Gastroesophageal sphincter (tissue), 4 donors: Measurements from ENCODE around the gene SERPINA3. TPM values are rescaled to one million over a fixed set of nuclear protein-coding genes. Genes with fewer than 3 reads are reported as not detected.

Experiments used
- ATAC-seq: fragments of 150-250 bp; one replicate; pipeline ENCODE4 v1.9.1; 2016; ENCODE audit warnings: mild to moderate bottlenecking, moderate library complexity
- H3K27ac ChIP-seq, 4 donors: fragments of 200-600 bp; sonication (generic) in 3 of 4; 1 replicate in 3 of 4; 2 replicates in 1 of 4; pipeline ENCODE4 v1.5.1; 2016 to 2019
- H3K27me3 ChIP-seq: fragments of 200-600 bp; sonication (generic); one replicate; pipeline ENCODE4 v1.5.1; 2019
- H3K36me3 ChIP-seq, 2 donors: fragments of 200-600 bp; sonication (generic); one replicate each; pipeline ENCODE4 v1.5.1; 2019; ENCODE audit warnings: control low read depth in 1 of 2
- H3K4me1 ChIP-seq, 3 donors: fragments of 200-600 bp; sonication (generic); 1 replicate in 2 of 3; 2 replicates in 1 of 3; pipeline ENCODE4 v1.5.1; 2016 to 2019; ENCODE audit warnings: control low read depth in 2 of 3
- H3K4me3 ChIP-seq, 2 donors: fragments of 200-600 bp; sonication (generic); one replicate each; pipeline ENCODE4 v1.5.1; 2019; ENCODE audit warnings: mild to moderate bottlenecking in 1 of 2, moderate library complexity in 1 of 2
- H3K9me3 ChIP-seq, 3 donors: fragments of 200-600 bp; sonication (generic); one replicate each; pipeline ENCODE4 v1.5.1; 2017 to 2019; ENCODE audit warnings: control low read depth in 2 of 3
- CTCF ChIP-seq, 4 experiments: fragments of 200-600 bp in 2 of 4; fragments of 450-650 bp in 2 of 4; sonication (generic) in 1 of 4; IDR thresholded peaks; one replicate each; pipeline ENCODE4 v1.5.1; 2017 to 2019; ENCODE audit warnings: antibody characterized with exemption in 4 of 4, mild to moderate bottlenecking in 2 of 4, moderate library complexity in 2 of 4
- EP300 ChIP-seq: sonication (generic); formaldehyde crosslinking; IDR thresholded peaks from one replicate; pipeline ENCODE4 v1.6.1; 2017; ENCODE audit warnings: antibody characterized with exemption, mild to moderate bottlenecking
- POLR2A ChIP-seq, 2 donors: fragments of 450-650 bp; IDR thresholded peaks; one replicate each; pipeline ENCODE4 v1.6.1; 2017; ENCODE audit warnings: antibody characterized with exemption in 2 of 2, mild to moderate bottlenecking in 2 of 2, moderate library complexity in 1 of 2
- POLR2AphosphoS5 ChIP-seq: sonication (generic); formaldehyde crosslinking; IDR thresholded peaks from one replicate; pipeline ENCODE4 v1.6.1; 2017; ENCODE audit warnings: antibody characterized with exemption
- WGBS, 2 donors: methylation state at CpG; one replicate each; pipeline ENCODE4 v1.1.5; 2018; ENCODE audit warnings: low coverage in 1 of 2; 5-methylcytosine and 5-hydroxymethylcytosine counted together
- total RNA-seq, 4 donors: library from RNA; depleted of rRNA; stranded (reverse); fragments of >200 nt; gene quantifications; one replicate each; pipeline ENCODE4 v1.1.0, GENCODE V29; 2016

Gene SERPINA3
- total RNA-seq, 4 donors from 2014 or later: 58.4 to 263 (median 215) TPM

- TF ChIP-seq POLR2AphosphoS5: no peak
- TF ChIP-seq CTCF (IDR thresholded peaks at IDR 0.05): no peak
- TF ChIP-seq POLR2A (IDR thresholded peaks at IDR 0.05): no peak
- TF ChIP-seq EP300: no peak
- 86 to 100% methylated on average over 1 of the region's 4 CpGs for WGBS, 2 donors
Measured at GRCh38 chr14:94583557-94583956, 28.6 kb upstream of the SERPINA3 start.

GRCh38 chr14:94584591-94585280 is 27.5 kb upstream of the SERPINA3 start:
- no peak overlapping the region for H3K4me3 ChIP-seq
- 69 to 93% methylated on average over 3 of the region's 5 CpGs for WGBS, 2 donors
- TF ChIP-seq POLR2A (IDR thresholded peaks at IDR 0.05) (no peak), CTCF (IDR thresholded peaks at IDR 0.05) (no peak), POLR2AphosphoS5 (no peak), EP300 (no peak)

More at GRCh38 chr14:94583557-94583956, 28.6 kb upstream of the SERPINA3 start:
- Histone ChIP-seq H3K27ac (no peak overlapping the region), H3K27me3 (peaks cover 25% of the 10 kb centered on the region), H3K4me1 (peaks cover 0 to 23% (median 3%) of the 10 kb centered on the region in 3 donors), H3K9me3 (no peaks in the 10 kb centered on the region), H3K4me3 (no peak overlapping the region), H3K36me3 (no peaks in the 10 kb centered on the region)
- no peak for ATAC-seq

GRCh38 chr14:94586635-94587034 is 25.6 kb upstream of the SERPINA3 start:
- TF ChIP-seq CTCF (IDR thresholded peaks at IDR 0.05) (no peak), EP300 (no peak), POLR2AphosphoS5 (no peak), POLR2A (IDR thresholded peaks at IDR 0.05) (no peak)
- no peak overlapping the region for H3K4me3 ChIP-seq
- peaks cover 16% of the 10 kb centered on the region for H3K27me3 ChIP-seq
- H3K9me3 ChIP-seq: no peaks in the 10 kb centered on the region
- no peak for ATAC-seq
- peaks cover 0 to 11% (median 0%) of the 10 kb centered on the region in 3 donors for H3K4me1 ChIP-seq
- H3K27ac ChIP-seq: no peak overlapping the region
- WGBS, 2 donors: 87% methylated on average over 3 of the region's 4 CpGs; no CpG with 5 or more reads in 1 of the 2 donors
- no peaks in the 10 kb centered on the region for H3K36me3 ChIP-seq

More at GRCh38 chr14:94584591-94585280, 27.5 kb upstream of the SERPINA3 start:
- Histone ChIP-seq H3K9me3 (no peaks in the 10 kb centered on the region), H3K36me3 (no peaks in the 10 kb centered on the region), H3K27ac (no peak overlapping the region), H3K4me1 (peaks cover 0 to 23% (median 3%) of the 10 kb centered on the region in 3 donors), H3K27me3 (peaks cover 20% of the 10 kb centered on the region)
- ATAC-seq: no peak

- TF ChIP-seq POLR2AphosphoS5 (no peak), CTCF (IDR thresholded peaks at IDR 0.05) (no peak)
- 75% methylated on average over 2 of the region's 4 CpGs; no CpG with 5 or more reads in 1 of the 2 donors for WGBS, 2 donors
- no peak for ATAC-seq
Measured at GRCh38 chr14:94588311-94588710, 23.9 kb upstream of the SERPINA3 start.

GRCh38 chr14:94591073-94591472 is 21.1 kb upstream of the SERPINA3 start:
- no peaks in the 10 kb centered on the region for H3K36me3 ChIP-seq
- H3K9me3 ChIP-seq: no peaks in the 10 kb centered on the region
- ATAC-seq: no peak
- TF ChIP-seq POLR2AphosphoS5: no peak
- no peak for TF ChIP-seq EP300
- no peak for TF ChIP-seq POLR2A (IDR thresholded peaks at IDR 0.05)
- TF ChIP-seq CTCF (IDR thresholded peaks at IDR 0.05): no peak
- no peak overlapping the region for H3K4me3 ChIP-seq
- H3K27me3 ChIP-seq: peaks cover 16% of the 10 kb centered on the region
- H3K4me1 ChIP-seq: no peaks in the 10 kb centered on the region
- H3K27ac ChIP-seq: no peak overlapping the region

More at GRCh38 chr14:94588311-94588710, 23.9 kb upstream of the SERPINA3 start:
- Histone ChIP-seq H3K4me3 (no peak overlapping the region), H3K9me3 (no peaks in the 10 kb centered on the region), H3K27me3 (peaks cover 16% of the 10 kb centered on the region), H3K36me3 (no peaks in the 10 kb centered on the region), H3K27ac (no peak overlapping the region), H3K4me1 (peaks cover 0 to under 1% (median 0%) of the 10 kb centered on the region in 3 donors)
